ENCODE data around the gene RPL37. TPM values are rescaled to one million over a fixed set of nuclear protein-coding genes. Genes with fewer than 3 reads are reported as not detected.

The RPL37 gene
- total RNA-seq, 2 donors from 2014 or later: 51.2 to 95.3 TPM

- no peak for DNase-seq (ENCODE audit: low spot score)
- H3K4me1 ChIP-seq: peaks cover 0 to 25% of the 10 kb centered on the region in 2 donors
- H3K9me3 ChIP-seq: no peaks in the 10 kb centered on the region
- no peak overlapping the region for H3K4me3 ChIP-seq
- no peaks in the 10 kb centered on the region for H3K27me3 ChIP-seq
- no peak overlapping the region for H3K27ac ChIP-seq
- peaks cover 77% of the 10 kb centered on the region for H3K36me3 ChIP-seq
- no peak for TF ChIP-seq CTCF (IDR thresholded peaks at IDR 0.05)
Measured at GRCh38 chr5:40831346-40832210, 3.4 kb downstream of the RPL37 start.

- Histone ChIP-seq H3K4me3 (no peak overlapping the region), H3K4me1 (peaks cover 0 to 17% of the 10 kb centered on the region in 2 donors), H3K36me3 (peaks cover 84% of the 10 kb centered on the region), H3K27me3 (no peaks in the 10 kb centered on the region), H3K9me3 (no peaks in the 10 kb centered on the region), H3K27ac (no peak overlapping the region)
- no peak for TF ChIP-seq CTCF (IDR thresholded peaks at IDR 0.05)
- no peak for DNase-seq (ENCODE audit: low spot score)
Measured at GRCh38 chr5:40829748-40830533, 5.1 kb downstream of the RPL37 start.

- no peak for TF ChIP-seq CTCF (IDR thresholded peaks at IDR 0.05)
- H3K9me3 ChIP-seq: no peaks in the 10 kb centered on the region
- H3K27ac ChIP-seq: no peak overlapping the region
- no peak for DNase-seq (ENCODE audit: low spot score)
- H3K4me3 ChIP-seq: no peak overlapping the region
- peaks cover 82% of the 10 kb centered on the region for H3K36me3 ChIP-seq
- H3K4me1 ChIP-seq: peaks cover 0 to 13% of the 10 kb centered on the region in 2 donors
- no peaks in the 10 kb centered on the region for H3K27me3 ChIP-seq
Measured at GRCh38 chr5:40828690-40829661, 6.0 kb downstream of the RPL37 start.

- Histone ChIP-seq H3K27me3 (no peaks in the 10 kb centered on the region), H3K4me3 (no peak overlapping the region), H3K4me1 (peaks cover 0 to 5% of the 10 kb centered on the region in 2 donors), H3K27ac (no peak overlapping the region), H3K9me3 (no peaks in the 10 kb centered on the region), H3K36me3 (peaks cover 73% of the 10 kb centered on the region)
- no peak for DNase-seq (ENCODE audit: low spot score)
- TF ChIP-seq CTCF (IDR thresholded peaks at IDR 0.05): no peak
Measured at GRCh38 chr5:40828021-40828631, 6.9 kb downstream of the RPL37 start.

All from right atrium auricular region (tissue), 2 donors.